Measurements from ENCODE around the gene ZNF846.
"Not testable (repeated sequence)": the region's sequence is repeated elsewhere in the genome, so short reads cannot be mapped to it uniquely, and the experiment has no call there.

ZNF846 gene

DNA sequence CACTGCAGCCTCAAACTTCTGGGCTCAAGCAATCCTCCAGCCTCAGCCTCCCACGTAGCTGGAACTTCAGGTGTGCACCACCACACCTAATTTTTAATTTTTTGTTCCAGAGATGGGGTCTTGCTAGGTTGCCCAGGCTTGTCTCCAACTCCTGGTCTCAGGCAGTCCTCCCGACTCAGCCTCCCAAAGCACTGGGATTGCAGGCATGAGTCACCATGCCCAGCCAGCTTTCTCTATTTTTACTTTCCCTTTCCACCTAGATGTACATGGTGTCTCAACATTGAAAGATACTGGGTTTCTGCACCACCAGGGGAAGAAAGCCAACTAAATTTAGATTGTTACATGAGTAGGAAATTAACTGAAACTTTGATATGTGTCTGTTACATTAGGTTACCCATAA, 13.8 kb upstream of the ZNF846 start:
- no peak for DNase-seq

DNA sequence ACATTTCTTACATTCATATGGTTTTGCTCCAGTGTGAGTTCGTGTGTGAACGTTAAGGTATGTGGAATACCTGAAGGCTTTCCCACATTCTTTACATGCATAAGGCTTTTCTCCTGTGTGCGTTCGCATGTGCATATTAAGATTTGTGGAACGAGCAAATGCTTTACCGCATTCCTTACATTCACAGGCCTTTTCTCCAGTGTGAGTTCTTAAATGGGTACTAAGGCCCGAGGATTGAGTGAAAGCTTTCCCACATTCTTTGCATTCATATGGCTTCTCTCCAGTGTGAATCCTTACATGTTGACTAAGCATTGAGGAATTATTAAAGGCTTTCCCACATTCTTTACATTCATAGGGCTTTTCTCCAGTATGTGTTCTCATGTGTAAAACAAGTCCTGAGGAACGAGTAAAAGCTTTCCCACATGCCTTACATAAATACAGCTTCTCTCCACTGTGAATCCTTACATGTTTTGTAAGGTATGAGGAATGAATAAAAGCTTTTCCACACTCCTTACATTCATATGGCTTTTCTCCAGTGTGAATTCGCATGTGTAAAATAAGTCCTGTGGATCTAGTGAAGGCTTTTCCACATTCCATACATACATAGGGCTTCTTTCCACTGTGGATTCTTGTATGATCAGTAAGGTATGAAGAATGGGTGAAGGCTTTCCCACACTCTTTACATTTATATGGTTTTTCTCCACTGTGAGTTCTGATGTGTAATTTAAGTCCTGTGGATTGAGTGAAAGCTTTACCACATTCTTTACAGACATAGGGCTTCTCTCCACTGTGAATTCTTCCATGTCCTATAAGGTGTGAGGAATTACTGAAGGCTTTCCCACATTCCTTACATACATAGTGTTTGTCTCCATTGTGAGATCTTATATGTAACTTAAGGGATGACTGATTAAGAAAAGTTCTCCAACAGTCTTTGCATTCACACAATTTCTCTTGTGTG, 10.7 kb downstream of the ZNF846 start:
- no peak for DNase-seq

GRCh38 chr19:9752701-9753443, 15.7 kb downstream of the ZNF846 start:
- DNase-seq = no peak

DNA sequence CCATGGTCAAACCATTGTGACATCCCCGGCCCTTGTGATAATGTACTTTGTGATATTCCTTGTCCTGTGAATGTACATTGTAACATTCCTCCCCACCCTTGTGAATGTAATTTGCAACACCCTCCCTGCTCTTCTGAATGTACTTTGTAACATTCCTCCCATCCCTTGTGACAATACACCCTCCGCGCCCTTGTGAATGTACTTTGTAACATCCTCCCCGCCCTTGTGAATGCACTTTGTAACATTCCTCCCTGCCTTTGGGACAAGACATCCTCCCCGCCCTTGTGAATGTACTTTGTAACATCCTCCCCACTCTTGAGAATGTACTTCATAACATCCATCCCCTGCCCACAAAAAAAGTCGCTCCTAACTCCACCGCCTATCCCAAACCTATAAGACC, 17.1 kb downstream of the ZNF846 start:
- DNase-seq = no peak

DNA sequence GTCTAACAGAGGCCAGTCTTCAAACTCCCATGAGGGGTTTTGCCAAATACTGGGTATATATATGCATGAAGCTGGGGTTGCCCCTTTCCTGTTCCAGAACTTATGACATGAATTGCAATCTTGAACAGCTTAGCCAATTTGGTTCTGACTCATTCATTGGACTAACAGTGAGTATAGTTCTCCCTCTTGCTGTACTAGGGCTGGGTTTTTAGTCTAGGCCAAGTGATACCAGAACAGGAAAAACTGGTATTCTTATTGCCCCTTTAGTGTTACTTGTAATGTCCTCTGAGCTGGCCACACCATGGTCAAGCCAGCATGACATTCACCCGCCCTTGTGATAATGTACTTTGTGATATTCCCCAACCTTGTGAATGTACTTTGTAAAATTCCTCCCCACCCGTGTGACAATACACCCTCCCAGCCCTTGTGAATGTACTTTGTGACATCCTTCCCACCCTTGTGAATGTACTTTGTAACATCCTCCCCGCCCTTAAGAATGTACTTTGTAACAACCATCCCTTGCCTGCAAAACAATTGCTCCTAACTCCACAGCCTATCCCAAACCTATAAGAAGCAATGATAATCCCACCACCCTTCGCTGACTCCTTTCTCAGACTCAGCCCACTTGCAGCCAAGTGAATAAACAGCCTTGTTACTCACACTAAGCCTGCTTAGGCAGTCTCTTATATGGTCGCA, 26.9 kb downstream of the ZNF846 start:
- DNase-seq = no peak

DNA sequence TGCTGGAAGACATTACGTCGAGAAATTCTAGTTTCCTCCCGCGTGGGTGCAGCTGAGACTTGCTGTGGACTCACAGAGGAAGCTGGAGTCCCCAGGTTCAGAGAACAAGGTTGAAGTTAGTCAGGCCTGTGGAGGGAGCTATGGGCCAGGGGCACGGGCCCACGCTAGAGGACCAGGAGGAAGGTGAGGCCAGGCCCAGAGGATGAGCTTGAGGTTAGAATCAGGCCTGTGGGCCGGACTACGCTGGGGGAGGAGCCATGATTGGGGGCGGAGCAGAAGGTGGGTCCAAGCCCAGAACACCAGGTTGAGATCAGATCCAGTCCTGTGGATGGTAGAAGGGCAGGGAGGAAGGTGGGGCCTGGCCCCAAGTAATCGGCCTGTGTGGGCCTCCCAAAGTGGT, 32.6 kb downstream of the ZNF846 start:
- no peak for DNase-seq

DNA sequence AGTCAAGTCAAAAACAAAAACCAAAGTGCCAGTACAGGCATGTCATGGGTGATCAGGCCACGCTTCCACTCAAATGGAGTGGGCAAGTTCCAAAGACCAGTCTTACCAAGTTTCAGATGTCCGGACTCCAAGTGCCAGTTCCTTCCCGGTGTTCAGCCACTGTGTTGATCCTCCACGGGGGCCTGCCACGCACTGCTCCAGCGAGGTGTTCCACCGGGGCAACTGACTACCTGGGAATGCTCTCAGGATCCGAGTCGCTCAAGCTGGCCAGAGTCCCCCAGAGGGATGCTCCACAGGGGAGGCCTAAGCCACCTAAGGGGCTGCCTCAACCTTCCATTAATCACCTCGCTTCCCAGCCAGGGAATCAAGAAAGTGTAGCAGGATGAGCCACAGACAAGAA, 38.5 kb downstream of the ZNF846 start:
- DNase-seq = not testable (repeated sequence)

GRCh38 chr19:9729162-9729561, 39.4 kb downstream of the ZNF846 start:
- no peak for DNase-seq

DNA sequence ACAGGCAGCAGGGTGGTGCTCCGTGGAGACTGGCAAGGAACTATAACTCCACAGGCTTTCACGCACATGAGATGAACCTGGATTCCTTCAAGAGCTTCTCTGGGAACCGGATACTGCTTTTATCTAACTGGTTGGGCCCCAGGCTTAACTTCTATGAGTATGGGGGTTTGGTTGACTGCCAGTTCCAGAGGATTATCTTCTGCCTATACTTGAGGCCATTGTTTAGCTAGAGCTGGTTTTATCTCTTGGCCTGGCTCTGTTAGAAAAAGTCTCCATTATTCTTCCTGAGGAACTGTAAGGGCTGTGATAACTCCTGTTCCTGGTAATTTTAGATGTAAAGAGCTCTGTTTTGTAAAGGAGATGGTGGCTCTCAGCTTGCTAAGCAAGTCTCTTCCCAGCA, 40.9 kb downstream of the ZNF846 start:
- DNase-seq = no peak

DNA sequence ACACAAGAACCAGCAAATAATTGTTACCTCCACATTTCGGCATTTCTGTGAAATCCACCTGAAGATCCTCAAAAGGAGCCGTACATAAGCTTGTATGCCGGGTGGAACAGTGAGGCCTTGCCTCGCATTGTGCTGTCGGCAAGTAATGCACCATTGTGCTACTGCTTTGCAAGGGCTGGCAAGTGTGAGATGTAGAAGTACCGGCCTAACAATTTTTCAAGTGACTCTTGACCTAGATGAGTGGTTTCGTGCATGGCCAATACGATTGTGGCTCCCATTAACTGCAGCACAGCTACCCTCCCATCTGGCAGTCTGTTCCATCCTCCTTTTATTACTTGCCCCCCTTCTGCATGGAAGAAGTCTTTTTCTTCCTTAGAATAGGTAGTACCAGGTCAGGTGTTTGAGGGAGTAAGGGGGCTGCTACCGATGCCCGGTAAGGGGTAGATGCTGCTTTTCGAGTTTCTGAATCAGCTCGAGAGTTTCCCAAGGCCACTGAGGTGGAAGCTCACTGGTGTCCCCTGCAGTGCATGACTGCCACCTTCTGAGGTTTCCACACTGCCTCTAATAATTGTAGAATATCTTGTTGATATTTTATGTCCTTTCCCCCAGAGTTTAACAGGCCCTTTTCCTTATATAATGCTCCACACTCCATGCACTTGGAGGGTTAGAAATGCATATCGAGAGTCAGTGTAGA, 42.9 kb downstream of the ZNF846 start:
- DNase-seq = not testable (repeated sequence)

- DNase-seq = no peak
These were observed 44.4 kb downstream of the ZNF846 start for GRCh38 chr19:9724157-9724556.

- no peak for DNase-seq
These were observed 46.7 kb downstream of the ZNF846 start for GRCh38 chr19:9721861-9722260.

DNA sequence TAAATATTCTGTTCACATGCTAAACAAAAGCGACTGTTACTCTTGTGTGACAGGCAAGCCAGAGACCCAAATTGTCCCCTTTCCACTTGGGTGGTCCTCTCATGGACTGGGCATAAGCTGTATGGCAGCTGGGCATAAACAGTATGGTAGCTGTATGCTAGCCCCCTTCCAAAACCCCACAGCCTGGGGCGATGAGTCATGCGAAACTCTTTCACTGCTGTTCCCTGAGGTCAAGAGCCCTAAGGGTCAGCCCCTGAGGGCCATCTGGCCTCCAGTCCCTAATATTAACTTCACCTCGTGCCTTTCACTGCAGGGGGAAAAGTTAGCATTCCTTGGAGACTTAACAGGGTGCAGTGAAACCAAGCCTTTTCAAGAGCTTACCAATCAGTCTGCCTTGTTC, 48.0 kb downstream of the ZNF846 start:
- no peak for DNase-seq

GRCh38 chr19:9711815-9712214, 56.7 kb downstream of the ZNF846 start:
- no peak for DNase-seq

DNA sequence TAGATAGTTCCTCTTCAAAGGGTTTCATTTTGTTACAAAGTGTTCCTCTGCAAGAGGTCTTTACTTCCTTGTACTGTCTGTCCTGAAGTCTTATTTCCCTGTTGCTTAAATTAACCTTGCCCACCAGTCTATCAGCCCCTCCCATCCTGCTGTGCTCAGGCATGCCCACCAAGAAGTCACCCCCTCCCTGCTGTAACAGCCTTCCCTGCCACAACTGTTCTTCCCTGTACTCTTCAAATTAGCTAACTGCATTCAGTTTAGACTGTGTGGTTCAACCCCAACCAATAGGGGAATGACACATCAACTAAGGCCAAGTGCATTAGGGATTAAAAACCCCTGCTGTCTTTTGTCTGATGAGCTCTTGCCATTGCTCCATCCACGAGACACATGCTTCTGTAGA, 59.2 kb downstream of the ZNF846 start:
- DNase-seq = no peak

GRCh38 chr19:9705836-9706235, 62.7 kb downstream of the ZNF846 start:
- DNase-seq = no peak

DNA sequence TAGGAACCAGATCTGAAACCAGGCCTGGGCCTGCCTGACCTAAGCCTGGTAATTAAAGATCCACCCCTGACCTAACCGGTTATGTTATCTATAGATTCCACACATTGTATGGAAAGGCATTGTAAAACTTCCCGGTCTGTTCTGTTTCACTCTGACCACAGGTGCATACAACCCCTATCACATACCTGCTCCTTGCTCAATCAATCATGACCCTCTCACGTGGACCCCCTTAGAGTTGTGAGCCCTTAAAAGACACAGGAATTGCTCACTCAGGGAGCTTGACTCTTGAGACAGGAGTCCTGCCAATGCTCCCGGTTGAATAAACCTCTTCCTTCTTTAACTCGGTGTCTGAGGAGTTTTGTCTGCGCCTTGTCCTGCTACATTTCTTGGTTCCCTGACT, 66.4 kb downstream of the ZNF846 start:
- no peak for DNase-seq
